WTC11 (cell line): ENCODE measurements around the gene HRH1. TPM values are rescaled to one million over a fixed set of nuclear protein-coding genes. Genes with fewer than 3 reads are reported as not detected.

Experiments
- ATAC-seq: fragments of 200-7000 bp; cut with Tn5 transposase; 2 replicates; pipeline ENCODE4 v1.10.0; 2021; ENCODE audit warnings: mild to moderate bottlenecking, moderate library complexity
- CTCF ChIA-PET: fragments of 300-600 bp; sonication (Branson Sonifier 250); formaldehyde crosslinking; loops from one replicate; lab custom pipeline; 2021; ENCODE audit warnings: antibody characterized with exemption; lab: Charles Lee
- POLR2A ChIA-PET: fragments of 350-600 bp; sonication (Branson Sonifier 250); formaldehyde crosslinking; loops from one replicate; lab custom pipeline; 2021; ENCODE audit warnings: antibody characterized with exemption; lab: Charles Lee
- DNase-seq: peaks from one replicate; pipeline ENCODE4 v3.0.0; 2021; ENCODE audit warnings: low spot score
- H3K27ac Mint-ChIP-seq: 2 replicates; pipeline ENCODE4 v1.8.0; 2021; ENCODE audit warnings: mixed read lengths
- H3K27me3 Mint-ChIP-seq: 2 replicates; pipeline ENCODE4 v1.8.0; 2021; ENCODE audit warnings: low read depth, mild to moderate bottlenecking, moderate library complexity, mixed read lengths
- H3K36me3 Mint-ChIP-seq: 2 replicates; pipeline ENCODE4 v1.8.0; 2021; ENCODE audit warnings: mixed read lengths
- H3K4me1 Mint-ChIP-seq: 2 replicates; pipeline ENCODE4 v1.8.0; 2022; ENCODE audit warnings: mixed read lengths
- H3K4me3 Mint-ChIP-seq: 2 replicates; pipeline ENCODE4 v1.8.0; 2021; ENCODE audit warnings: mild to moderate bottlenecking, moderate library complexity, mixed read lengths
- H3K9me3 Mint-ChIP-seq: 2 replicates; pipeline ENCODE4 v1.8.0; 2021; ENCODE audit warnings: mixed read lengths
- AR ChIP-seq: fragments of 250-450 bp; sonication (Bioruptor Pico); IDR thresholded peaks from 2 replicates; pipeline ENCODE4 v1.9.0; 2021; ENCODE audit warnings: mild to moderate bottlenecking
- CREB1 ChIP-seq: sonication (generic); formaldehyde crosslinking; IDR thresholded peaks from 2 replicates; pipeline ENCODE4 v1.8.0; 2023; ENCODE audit warnings: mild to moderate bottlenecking, missing genetic modification reagents
- ELF4 ChIP-seq: sonication (generic); formaldehyde crosslinking; IDR thresholded peaks from 2 replicates; pipeline ENCODE4 v1.8.1; 2022; ENCODE audit warnings: low read depth, mild to moderate bottlenecking, moderate library complexity, missing genetic modification reagents
- JUN ChIP-seq: sonication (generic); formaldehyde crosslinking; IDR thresholded peaks from 2 replicates; pipeline ENCODE4 v1.8.0; 2023; ENCODE audit warnings: mild to moderate bottlenecking, missing genetic modification reagents
- MLX ChIP-seq: sonication (generic); formaldehyde crosslinking; IDR thresholded peaks from 2 replicates; pipeline ENCODE4 v1.8.1; 2023; ENCODE audit warnings: mild to moderate bottlenecking, missing genetic modification reagents, moderate library complexity
- MXD4 ChIP-seq: fragments of 250-450 bp; sonication (Bioruptor Pico); IDR thresholded peaks from 2 replicates; pipeline ENCODE4 v1.8.0; 2021; ENCODE audit warnings: mild to moderate bottlenecking, moderate library complexity, borderline replicate concordance
- MYBL2 ChIP-seq: sonication (generic); formaldehyde crosslinking; IDR thresholded peaks from 2 replicates; pipeline ENCODE4 v1.8.1; 2023; ENCODE audit warnings: mild to moderate bottlenecking, moderate library complexity, missing genetic modification reagents
- NFYB ChIP-seq: sonication (generic); formaldehyde crosslinking; conservative IDR thresholded peaks from 2 replicates; pipeline ENCODE4 v1.8.0; 2022; ENCODE audit warnings: low read depth, missing genetic modification reagents
- RORB ChIP-seq: fragments of 250-450 bp; sonication (Bioruptor Pico); IDR thresholded peaks from 2 replicates; pipeline ENCODE4 v1.9.0; 2021; ENCODE audit warnings: mild to moderate bottlenecking
- SMAD3 ChIP-seq: sonication (generic); formaldehyde crosslinking; IDR thresholded peaks from 2 replicates; pipeline ENCODE4 v1.8.0; 2022; ENCODE audit warnings: missing genetic modification reagents, mild to moderate bottlenecking, borderline replicate concordance
- TCF7 ChIP-seq: sonication (generic); formaldehyde crosslinking; IDR thresholded peaks from 2 replicates; pipeline ENCODE4 v1.8.0; 2022; ENCODE audit warnings: mild to moderate bottlenecking, low read depth, missing genetic modification reagents, moderate library complexity
- ZNF263 ChIP-seq: sonication (generic); formaldehyde crosslinking; IDR thresholded peaks from 2 replicates; pipeline ENCODE4 v1.8.1; 2022; ENCODE audit warnings: low read depth, mild to moderate bottlenecking, moderate library complexity, missing genetic modification reagents
- ZNF423 ChIP-seq: fragments of 250-450 bp; sonication (Bioruptor Pico); IDR thresholded peaks from 2 replicates; pipeline ENCODE4 v2.1.2; 2022; ENCODE audit warnings: mild to moderate bottlenecking, moderate library complexity
- total RNA-seq: library from RNA; stranded (reverse); gene quantifications from 3 replicates; pipeline ENCODE4 v1.2.3, GENCODE V29; 2021
- TF ChIP-seq, protein P1 (sequence below): sonication (generic); formaldehyde crosslinking; IDR thresholded peaks from 2 replicates; pipeline ENCODE4 v1.8.0; 2022; ENCODE audit warnings: mild to moderate bottlenecking, missing genetic modification reagents
- TF ChIP-seq, protein P2 (sequence below): fragments of 200-600 bp; IDR thresholded peaks from 2 replicates; pipeline ENCODE4 v1.8.0; 2022; ENCODE audit warnings: antibody characterized with exemption
- TF ChIP-seq, protein P3 (sequence below): sonication (generic); formaldehyde crosslinking; IDR thresholded peaks from 2 replicates; pipeline ENCODE4 v1.8.0; 2022; ENCODE audit warnings: mild to moderate bottlenecking, missing genetic modification reagents
- TF ChIP-seq, protein P4 (sequence below): sonication (generic); formaldehyde crosslinking; IDR thresholded peaks from 2 replicates; pipeline ENCODE4 v1.8.0; 2022; ENCODE audit warnings: missing genetic modification reagents
- TF ChIP-seq, protein P5 (sequence below): sonication (generic); formaldehyde crosslinking; IDR thresholded peaks from 2 replicates; pipeline ENCODE4 v1.8.1; 2022; ENCODE audit warnings: missing genetic modification reagents, borderline replicate concordance
- TF ChIP-seq, protein P6 (sequence below): fragments of 250-450 bp; sonication (Bioruptor Pico); IDR thresholded peaks from 2 replicates; pipeline ENCODE4 v2.1.2; 2022; ENCODE audit warnings: mild to moderate bottlenecking, moderate library complexity

Gene HRH1
- total RNA-seq, 1 experiment from 2014 or later: not detected

GRCh38 chr3:11287404-11287803 is 133.1 kb downstream of the HRH1 start:
- CTCF ChIA-PET: interaction anchor here (1.6 kb wide), 1 partner anchor 48 kb away, joined by 4 read pairs; no protein-coding TSS in a partner anchor

DNA sequence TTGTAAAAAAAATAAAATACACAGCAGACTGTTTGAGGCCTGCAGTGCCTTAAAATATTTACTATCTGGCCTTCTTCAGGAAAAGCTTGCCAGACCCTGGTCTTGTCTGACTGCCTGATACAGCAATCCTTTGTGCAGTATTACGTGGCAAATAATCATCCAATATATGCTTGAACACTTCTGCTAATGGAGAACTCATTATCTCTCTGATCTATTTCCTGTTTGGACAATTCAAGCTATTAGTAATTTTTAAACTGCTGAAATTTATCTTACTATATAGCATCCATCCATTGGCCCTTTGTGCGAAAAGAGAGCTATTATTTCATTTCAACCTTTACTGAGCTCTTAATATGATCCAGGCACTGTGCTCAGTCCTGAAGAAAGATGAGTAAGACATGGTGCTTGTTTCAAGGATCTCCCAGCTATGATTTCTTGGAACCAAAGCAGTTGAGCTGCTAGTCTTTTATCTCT is 133.8 kb downstream of the HRH1 start:
- no peaks in the 10 kb centered on the region for H3K27me3 Mint-ChIP-seq
- CTCF ChIA-PET: interaction anchor here (1.6 kb wide), 1 partner anchor 47 kb away, joined by 4 read pairs; no protein-coding TSS in a partner anchor
- H3K4me1 Mint-ChIP-seq: no peaks in the 10 kb centered on the region
- POLR2A ChIA-PET: no interaction called here
- no peak overlapping the region for H3K27ac Mint-ChIP-seq
- H3K36me3 Mint-ChIP-seq: no peaks in the 10 kb centered on the region
- H3K9me3 Mint-ChIP-seq: no peaks in the 10 kb centered on the region
- DNase-seq: no peak
- no peak for ATAC-seq
- H3K4me3 Mint-ChIP-seq: no peak overlapping the region
- TF ChIP-seq MXD4 (CRISPR knock-in tag) (no peak), ELF4 (no peak), MYBL2 (CRISPR knock-in tag) (no peak)
- TF ChIP-seq, protein P1, sequence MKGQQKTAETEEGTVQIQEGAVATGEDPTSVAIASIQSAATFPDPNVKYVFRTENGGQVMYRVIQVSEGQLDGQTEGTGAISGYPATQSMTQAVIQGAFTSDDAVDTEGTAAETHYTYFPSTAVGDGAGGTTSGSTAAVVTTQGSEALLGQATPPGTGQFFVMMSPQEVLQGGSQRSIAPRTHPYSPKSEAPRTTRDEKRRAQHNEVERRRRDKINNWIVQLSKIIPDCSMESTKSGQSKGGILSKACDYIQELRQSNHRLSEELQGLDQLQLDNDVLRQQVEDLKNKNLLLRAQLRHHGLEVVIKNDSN (CRISPR knock-in tag): no peak
- TF ChIP-seq, protein P2, sequence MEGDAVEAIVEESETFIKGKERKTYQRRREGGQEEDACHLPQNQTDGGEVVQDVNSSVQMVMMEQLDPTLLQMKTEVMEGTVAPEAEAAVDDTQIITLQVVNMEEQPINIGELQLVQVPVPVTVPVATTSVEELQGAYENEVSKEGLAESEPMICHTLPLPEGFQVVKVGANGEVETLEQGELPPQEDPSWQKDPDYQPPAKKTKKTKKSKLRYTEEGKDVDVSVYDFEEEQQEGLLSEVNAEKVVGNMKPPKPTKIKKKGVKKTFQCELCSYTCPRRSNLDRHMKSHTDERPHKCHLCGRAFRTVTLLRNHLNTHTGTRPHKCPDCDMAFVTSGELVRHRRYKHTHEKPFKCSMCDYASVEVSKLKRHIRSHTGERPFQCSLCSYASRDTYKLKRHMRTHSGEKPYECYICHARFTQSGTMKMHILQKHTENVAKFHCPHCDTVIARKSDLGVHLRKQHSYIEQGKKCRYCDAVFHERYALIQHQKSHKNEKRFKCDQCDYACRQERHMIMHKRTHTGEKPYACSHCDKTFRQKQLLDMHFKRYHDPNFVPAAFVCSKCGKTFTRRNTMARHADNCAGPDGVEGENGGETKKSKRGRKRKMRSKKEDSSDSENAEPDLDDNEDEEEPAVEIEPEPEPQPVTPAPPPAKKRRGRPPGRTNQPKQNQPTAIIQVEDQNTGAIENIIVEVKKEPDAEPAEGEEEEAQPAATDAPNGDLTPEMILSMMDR: no peak
- TF ChIP-seq, protein P3, sequence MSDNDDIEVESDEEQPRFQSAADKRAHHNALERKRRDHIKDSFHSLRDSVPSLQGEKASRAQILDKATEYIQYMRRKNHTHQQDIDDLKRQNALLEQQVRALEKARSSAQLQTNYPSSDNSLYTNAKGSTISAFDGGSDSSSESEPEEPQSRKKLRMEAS (CRISPR knock-in tag): no peak
- TF ChIP-seq, protein P4, sequence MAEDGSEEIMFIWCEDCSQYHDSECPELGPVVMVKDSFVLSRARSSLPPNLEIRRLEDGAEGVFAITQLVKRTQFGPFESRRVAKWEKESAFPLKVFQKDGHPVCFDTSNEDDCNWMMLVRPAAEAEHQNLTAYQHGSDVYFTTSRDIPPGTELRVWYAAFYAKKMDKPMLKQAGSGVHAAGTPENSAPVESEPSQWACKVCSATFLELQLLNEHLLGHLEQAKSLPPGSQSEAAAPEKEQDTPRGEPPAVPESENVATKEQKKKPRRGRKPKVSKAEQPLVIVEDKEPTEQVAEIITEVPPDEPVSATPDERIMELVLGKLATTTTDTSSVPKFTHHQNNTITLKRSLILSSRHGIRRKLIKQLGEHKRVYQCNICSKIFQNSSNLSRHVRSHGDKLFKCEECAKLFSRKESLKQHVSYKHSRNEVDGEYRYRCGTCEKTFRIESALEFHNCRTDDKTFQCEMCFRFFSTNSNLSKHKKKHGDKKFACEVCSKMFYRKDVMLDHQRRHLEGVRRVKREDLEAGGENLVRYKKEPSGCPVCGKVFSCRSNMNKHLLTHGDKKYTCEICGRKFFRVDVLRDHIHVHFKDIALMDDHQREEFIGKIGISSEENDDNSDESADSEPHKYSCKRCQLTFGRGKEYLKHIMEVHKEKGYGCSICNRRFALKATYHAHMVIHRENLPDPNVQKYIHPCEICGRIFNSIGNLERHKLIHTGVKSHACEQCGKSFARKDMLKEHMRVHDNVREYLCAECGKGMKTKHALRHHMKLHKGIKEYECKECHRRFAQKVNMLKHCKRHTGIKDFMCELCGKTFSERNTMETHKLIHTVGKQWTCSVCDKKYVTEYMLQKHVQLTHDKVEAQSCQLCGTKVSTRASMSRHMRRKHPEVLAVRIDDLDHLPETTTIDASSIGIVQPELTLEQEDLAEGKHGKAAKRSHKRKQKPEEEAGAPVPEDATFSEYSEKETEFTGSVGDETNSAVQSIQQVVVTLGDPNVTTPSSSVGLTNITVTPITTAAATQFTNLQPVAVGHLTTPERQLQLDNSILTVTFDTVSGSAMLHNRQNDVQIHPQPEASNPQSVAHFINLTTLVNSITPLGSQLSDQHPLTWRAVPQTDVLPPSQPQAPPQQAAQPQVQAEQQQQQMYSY (CRISPR knock-in tag): no peak

More at GRCh38 chr3:11287404-11287803, 133.1 kb downstream of the HRH1 start:
- Mint-ChIP-seq H3K4me1 (no peaks in the 10 kb centered on the region), H3K27ac (no peak overlapping the region), H3K27me3 (no peaks in the 10 kb centered on the region), H3K9me3 (no peaks in the 10 kb centered on the region)
- POLR2A ChIA-PET: no interaction called here
- DNase-seq: no peak
- ATAC-seq: no peak
- TF ChIP-seq, protein P1 (CRISPR knock-in tag): no peak
- TF ChIP-seq ZNF423 (no peak), JUN (CRISPR knock-in tag) (no peak), AR (CRISPR knock-in tag) (no peak), SMAD3 (CRISPR knock-in tag) (no peak), NFYB (CRISPR knock-in tag) (no peak), ZNF263 (CRISPR knock-in tag) (no peak), TCF7 (no peak), CREB1 (CRISPR knock-in tag) (no peak), RORB (CRISPR knock-in tag) (no peak), MLX (no peak)
- TF ChIP-seq, protein P5, sequence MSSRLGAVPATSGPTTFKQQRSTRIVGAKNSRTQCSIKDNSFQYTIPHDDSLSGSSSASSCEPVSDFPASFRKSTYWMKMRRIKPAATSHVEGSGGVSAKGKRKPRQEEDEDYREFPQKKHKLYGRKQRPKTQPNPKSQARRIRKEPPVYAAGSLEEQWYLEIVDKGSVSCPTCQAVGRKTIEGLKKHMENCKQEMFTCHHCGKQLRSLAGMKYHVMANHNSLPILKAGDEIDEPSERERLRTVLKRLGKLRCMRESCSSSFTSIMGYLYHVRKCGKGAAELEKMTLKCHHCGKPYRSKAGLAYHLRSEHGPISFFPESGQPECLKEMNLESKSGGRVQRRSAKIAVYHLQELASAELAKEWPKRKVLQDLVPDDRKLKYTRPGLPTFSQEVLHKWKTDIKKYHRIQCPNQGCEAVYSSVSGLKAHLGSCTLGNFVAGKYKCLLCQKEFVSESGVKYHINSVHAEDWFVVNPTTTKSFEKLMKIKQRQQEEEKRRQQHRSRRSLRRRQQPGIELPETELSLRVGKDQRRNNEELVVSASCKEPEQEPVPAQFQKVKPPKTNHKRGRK (CRISPR knock-in tag): no peak
- TF ChIP-seq, protein P6, sequence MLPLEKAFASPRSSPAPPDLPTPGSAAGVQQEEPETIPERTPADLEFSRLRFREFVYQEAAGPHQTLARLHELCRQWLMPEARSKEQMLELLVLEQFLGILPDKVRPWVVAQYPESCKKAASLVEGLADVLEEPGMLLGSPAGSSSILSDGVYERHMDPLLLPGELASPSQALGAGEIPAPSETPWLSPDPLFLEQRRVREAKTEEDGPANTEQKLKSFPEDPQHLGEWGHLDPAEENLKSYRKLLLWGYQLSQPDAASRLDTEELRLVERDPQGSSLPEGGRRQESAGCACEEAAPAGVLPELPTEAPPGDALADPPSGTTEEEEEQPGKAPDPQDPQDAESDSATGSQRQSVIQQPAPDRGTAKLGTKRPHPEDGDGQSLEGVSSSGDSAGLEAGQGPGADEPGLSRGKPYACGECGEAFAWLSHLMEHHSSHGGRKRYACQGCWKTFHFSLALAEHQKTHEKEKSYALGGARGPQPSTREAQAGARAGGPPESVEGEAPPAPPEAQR: no peak
- TF ChIP-seq, all 79 proteins: peak for 0
- H3K36me3 Mint-ChIP-seq: peaks cover 6% of the 10 kb centered on the region; the same call in 1 of the 2 replicates
- no peak overlapping the region for H3K4me3 Mint-ChIP-seq
